Loucy (cell line): ENCODE measurements around the gene SLC25A40.

ENCODE experiments used
- H2AFZ ChIP-seq: fragments of 200-600 bp; sonication (generic); 2 replicates; pipeline ENCODE4 v1.6.0; 2016; ENCODE audit warnings: antibody characterized with exemption, mild to moderate bottlenecking, low read length, moderate library complexity
- H3F3A ChIP-seq: fragments of 200-600 bp; 2 replicates; pipeline ENCODE4 v1.6.0; 2016; ENCODE audit warnings: antibody characterized with exemption, low read depth, mild to moderate bottlenecking
- H3K27me3 ChIP-seq: fragments of 200-600 bp; sonication (generic); 2 replicates; pipeline ENCODE4 v1.6.1; 2014; ENCODE audit warnings: low read length, mild to moderate bottlenecking; ENCODE audit not compliant: insufficient read depth, poor library complexity, severe bottlenecking
- H3K36me3 ChIP-seq: fragments of 200-600 bp; sonication (generic); 2 replicates; pipeline ENCODE4 v1.6.1; 2016; ENCODE audit warnings: low read length; ENCODE audit not compliant: insufficient read depth
- H3K4me1 ChIP-seq: fragments of 200-600 bp; sonication (generic); 2 replicates; pipeline ENCODE4 v1.5.1; 2014; ENCODE audit warnings: low read length, mild to moderate bottlenecking; ENCODE audit not compliant: insufficient read depth, poor library complexity, severe bottlenecking
- H3K4me2 ChIP-seq: fragments of 200-600 bp; sonication (generic); 2 replicates; pipeline ENCODE4 v1.6.0; 2014; ENCODE audit warnings: antibody characterized with exemption, low read length, low read depth, mild to moderate bottlenecking; ENCODE audit not compliant: poor library complexity, severe bottlenecking
- H3K4me3 ChIP-seq: fragments of 200-600 bp; sonication (generic); 2 replicates; pipeline ENCODE4 v1.5.1; 2014; ENCODE audit warnings: low read length, mild to moderate bottlenecking, mixed read lengths; ENCODE audit not compliant: poor library complexity, severe bottlenecking
- H3K79me2 ChIP-seq: fragments of 200-600 bp; sonication (generic); 2 replicates; pipeline ENCODE4 v1.6.1; 2014; ENCODE audit warnings: low read length; ENCODE audit not compliant: insufficient read depth
- H3K9ac ChIP-seq: fragments of 200-600 bp; sonication (generic); 2 replicates; pipeline ENCODE4 v1.6.0; 2014; ENCODE audit warnings: mild to moderate bottlenecking, low read depth, low read length, moderate library complexity; ENCODE audit not compliant: poor library complexity, severe bottlenecking
- H3K9me2 ChIP-seq: fragments of 200-600 bp; sonication (generic); replicated peaks from 2 replicates; pipeline ENCODE4 v1.6.1; 2016; ENCODE audit warnings: low read depth, low read length, mixed read lengths
- H3K9me3 ChIP-seq: fragments of 200-600 bp; sonication (generic); 2 replicates; pipeline ENCODE4 v1.6.1; 2014; ENCODE audit warnings: mild to moderate bottlenecking, antibody characterized with exemption, low read length, low read depth; ENCODE audit not compliant: insufficient read depth
- H4K20me1 ChIP-seq: fragments of 200-600 bp; sonication (generic); 2 replicates; pipeline ENCODE4 v1.6.0; 2014; ENCODE audit warnings: antibody characterized with exemption, low read length, mild to moderate bottlenecking; ENCODE audit not compliant: insufficient read depth, poor library complexity, severe bottlenecking
- EZH2phosphoT487 ChIP-seq: fragments of 200-600 bp; IDR thresholded peaks from 2 replicates; pipeline ENCODE4 v1.6.1; 2018; ENCODE audit warnings: antibody characterized with exemption, mild to moderate bottlenecking, moderate library complexity, borderline replicate concordance
- TF ChIP-seq, protein P1 (sequence below): fragments of 200-600 bp; sonication (generic); conservative IDR thresholded peaks from 2 replicates; pipeline ENCODE4 v1.5.1; 2014; ENCODE audit warnings: mild to moderate bottlenecking, antibody characterized with exemption, low read length

SLC25A40 gene

DNA sequence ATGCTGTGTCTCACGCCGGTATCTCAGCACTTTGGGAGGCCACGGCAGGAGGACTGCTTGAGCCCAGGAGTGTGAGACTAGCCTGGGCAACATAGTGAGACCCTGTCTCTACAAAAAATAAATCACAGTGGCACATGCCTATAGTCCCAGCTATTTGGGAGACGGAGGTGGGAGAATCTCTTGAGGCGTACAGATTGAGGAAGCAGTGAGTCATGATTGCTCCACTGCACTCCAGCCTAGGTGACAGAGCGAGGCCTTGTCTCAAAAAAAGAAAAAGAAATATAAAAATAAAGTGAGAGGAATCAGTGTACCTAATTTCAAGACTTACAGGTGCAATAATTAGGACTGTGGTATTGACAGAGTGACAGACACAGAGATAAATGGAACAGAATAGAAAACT is 23.9 kb downstream of the SLC25A40 start:
- Histone ChIP-seq H3K4me1 (peaks cover 6% of the 10 kb centered on the region), H3K9ac (no peak overlapping the region), H2AFZ (no peak overlapping the region), H3K9me3 (no peaks in the 10 kb centered on the region), H4K20me1 (no peaks in the 10 kb centered on the region), H3K27me3 (no peaks in the 10 kb centered on the region), H3K4me2 (no peak overlapping the region), H3K9me2 (no peaks in the 10 kb centered on the region), H3K4me3 (no peak overlapping the region), H3K36me3 (peaks cover 64% of the 10 kb centered on the region), H3F3A (no peaks in the 10 kb centered on the region), H3K79me2 (0 out of 2 replicates have a peak, but pooled peaks cover 5% of the 10 kb centered on the region)
- TF ChIP-seq EZH2phosphoT487, result no peak
- TF ChIP-seq, protein P1, sequence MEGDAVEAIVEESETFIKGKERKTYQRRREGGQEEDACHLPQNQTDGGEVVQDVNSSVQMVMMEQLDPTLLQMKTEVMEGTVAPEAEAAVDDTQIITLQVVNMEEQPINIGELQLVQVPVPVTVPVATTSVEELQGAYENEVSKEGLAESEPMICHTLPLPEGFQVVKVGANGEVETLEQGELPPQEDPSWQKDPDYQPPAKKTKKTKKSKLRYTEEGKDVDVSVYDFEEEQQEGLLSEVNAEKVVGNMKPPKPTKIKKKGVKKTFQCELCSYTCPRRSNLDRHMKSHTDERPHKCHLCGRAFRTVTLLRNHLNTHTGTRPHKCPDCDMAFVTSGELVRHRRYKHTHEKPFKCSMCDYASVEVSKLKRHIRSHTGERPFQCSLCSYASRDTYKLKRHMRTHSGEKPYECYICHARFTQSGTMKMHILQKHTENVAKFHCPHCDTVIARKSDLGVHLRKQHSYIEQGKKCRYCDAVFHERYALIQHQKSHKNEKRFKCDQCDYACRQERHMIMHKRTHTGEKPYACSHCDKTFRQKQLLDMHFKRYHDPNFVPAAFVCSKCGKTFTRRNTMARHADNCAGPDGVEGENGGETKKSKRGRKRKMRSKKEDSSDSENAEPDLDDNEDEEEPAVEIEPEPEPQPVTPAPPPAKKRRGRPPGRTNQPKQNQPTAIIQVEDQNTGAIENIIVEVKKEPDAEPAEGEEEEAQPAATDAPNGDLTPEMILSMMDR, result no peak

DNA sequence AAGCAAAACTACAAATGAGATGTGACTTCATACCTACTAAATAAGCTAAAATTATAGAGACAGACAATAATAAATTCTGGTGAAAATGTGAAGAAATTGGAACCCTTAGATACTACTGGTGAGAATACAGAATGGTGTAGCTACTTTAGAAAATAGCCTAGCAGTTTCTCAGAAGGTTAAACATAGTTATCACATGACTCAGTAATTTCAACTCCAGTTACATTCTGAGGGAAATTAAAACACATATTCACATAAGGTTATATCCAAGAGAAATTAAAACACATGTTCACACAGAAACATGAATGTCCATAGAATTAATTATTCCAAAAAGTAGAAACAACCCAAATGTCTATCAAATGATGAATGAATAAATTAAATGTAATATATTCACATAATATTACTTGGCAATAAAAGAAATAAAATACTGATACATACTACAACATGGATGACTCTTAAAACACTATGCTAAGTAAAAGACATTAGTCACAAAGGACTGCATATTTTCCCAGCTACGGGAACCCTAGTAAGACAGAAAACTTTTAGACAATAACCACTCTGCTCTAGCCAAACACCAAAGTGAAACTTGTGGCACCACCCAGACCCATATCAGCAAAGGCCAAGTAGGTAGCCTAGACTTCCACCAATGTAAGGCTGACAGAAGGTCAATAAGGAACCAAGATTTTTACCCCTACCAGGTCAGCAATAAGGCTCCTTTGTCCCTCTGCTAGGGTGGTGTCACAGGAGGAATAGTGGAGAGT is 25.1 kb downstream of the SLC25A40 start:
- Histone ChIP-seq H3K27me3 (no peaks in the 10 kb centered on the region), H2AFZ (no peak overlapping the region), H3K9me2 (no peaks in the 10 kb centered on the region), H3K9ac (no peak overlapping the region), H3K4me1 (peaks cover 6% of the 10 kb centered on the region), H3K79me2 (0 out of 2 replicates have a peak, but pooled peaks cover 5% of the 10 kb centered on the region), H3K4me3 (no peak overlapping the region), H4K20me1 (no peaks in the 10 kb centered on the region), H3F3A (no peaks in the 10 kb centered on the region), H3K36me3 (peaks cover 63% of the 10 kb centered on the region), H3K9me3 (no peaks in the 10 kb centered on the region), H3K4me2 (no peak overlapping the region)
- TF ChIP-seq, protein P1, result no peak
- no peak for TF ChIP-seq EZH2phosphoT487

DNA sequence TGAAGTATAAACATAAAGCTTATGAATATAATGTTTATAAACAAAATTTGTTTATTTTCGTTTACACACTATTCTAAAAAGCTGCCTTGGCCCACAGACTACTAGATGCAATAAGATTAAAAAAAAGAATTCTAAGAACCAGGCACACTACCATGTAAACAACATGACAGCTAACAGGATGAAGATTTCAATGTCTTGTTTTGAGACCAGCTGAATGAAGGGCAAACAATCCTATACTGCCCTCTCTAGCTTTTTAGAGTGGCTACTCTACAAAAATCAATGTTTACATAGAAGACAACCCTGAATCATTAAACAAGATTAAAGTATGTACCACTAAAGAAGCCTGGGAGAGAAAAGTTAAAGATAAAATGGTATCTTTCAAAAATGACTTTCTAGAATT is 38.6 kb downstream of the SLC25A40 start:
- Histone ChIP-seq H3K9ac (no peak overlapping the region), H2AFZ (no peak overlapping the region), H3K27me3 (no peaks in the 10 kb centered on the region), H4K20me1 (no peaks in the 10 kb centered on the region), H3K79me2 (no peaks in the 10 kb centered on the region), H3K9me3 (no peaks in the 10 kb centered on the region), H3K9me2 (no peaks in the 10 kb centered on the region), H3K4me2 (no peak overlapping the region), H3F3A (no peaks in the 10 kb centered on the region), H3K4me3 (no peak overlapping the region), H3K36me3 (peaks cover 25% of the 10 kb centered on the region; the same call in 1 of the 2 replicates), H3K4me1 (no peaks in the 10 kb centered on the region)
- TF ChIP-seq EZH2phosphoT487, result no peak
- TF ChIP-seq, protein P1, result no peak
